GM18867 (cell line): ENCODE measurements around the gene LGALS14.
"Not testable (repeated sequence)": the region's sequence is repeated elsewhere in the genome, so short reads cannot be mapped to it uniquely, and the experiment has no call there.

Experiments used
- ATAC-seq: cut with Tn5 transposase; IDR thresholded peaks from one replicate; pipeline ENCODE4 v1.9.1; 2021; ENCODE audit warnings: mild to moderate bottlenecking, moderate library complexity; ENCODE audit not compliant: unreplicated experiment

LGALS14 gene

GRCh38 chr19:39704181-39705044, at the start of gene LGALS14:
TSS of gene LGALS14 (plus strand) at chr19:39704481. CDS start at chr19:39704529, 48 bp downstream.
- ATAC-seq = peak; percentile 45

- no peak for ATAC-seq
Measured at GRCh38 chr19:39655613-39656012, 48.7 kb upstream of the LGALS14 start, which contains the start of gene LGALS16. TSS of gene LGALS16 (plus strand) at chr19:39655913. CDS start at chr19:39655962, 49 bp downstream.

- ATAC-seq = no peak
Measured at GRCh38 chr19:39659791-39660190, 44.5 kb upstream of the LGALS14 start.

- ATAC-seq = no peak
Measured at GRCh38 chr19:39660661-39661060, 43.6 kb upstream of the LGALS14 start.

- ATAC-seq = no peak
Measured at GRCh38 chr19:39661565-39661964, 42.7 kb upstream of the LGALS14 start.

GRCh38 chr19:39669860-39670259, 34.4 kb upstream of the LGALS14 start:
- ATAC-seq = not testable (repeated sequence)

- ATAC-seq = no peak
Measured at GRCh38 chr19:39670998-39671397, 33.3 kb upstream of the LGALS14 start.

GRCh38 chr19:39671739-39672363, 32.4 kb upstream of the LGALS14 start:
- ATAC-seq = no peak

GRCh38 chr19:39672473-39672872, 31.8 kb upstream of the LGALS14 start:
- ATAC-seq = no peak

- not testable (repeated sequence) for ATAC-seq
Measured at GRCh38 chr19:39673862-39674261, 30.4 kb upstream of the LGALS14 start.

GRCh38 chr19:39676004-39676403, 28.3 kb upstream of the LGALS14 start:
- ATAC-seq = no peak

- no peak for ATAC-seq
Measured at GRCh38 chr19:39677961-39678889, 26.1 kb upstream of the LGALS14 start.

GRCh38 chr19:39679056-39679790, 25.1 kb upstream of the LGALS14 start:
- ATAC-seq = peak; percentile 69

- peak; percentile 29 for ATAC-seq
Measured at GRCh38 chr19:39679791-39680168, 24.5 kb upstream of the LGALS14 start.

- ATAC-seq = no peak
Measured at GRCh38 chr19:39680593-39680992, 23.7 kb upstream of the LGALS14 start.

- ATAC-seq = no peak
Measured at GRCh38 chr19:39681416-39681815, 22.9 kb upstream of the LGALS14 start.

- no peak for ATAC-seq
Measured at GRCh38 chr19:39684267-39684666, 20.0 kb upstream of the LGALS14 start.

- no peak for ATAC-seq
Measured at GRCh38 chr19:39686739-39687138, 17.5 kb upstream of the LGALS14 start.

GRCh38 chr19:39688637-39689036, 15.6 kb upstream of the LGALS14 start:
- ATAC-seq = not testable (repeated sequence)

GRCh38 chr19:39692166-39692565, 12.1 kb upstream of the LGALS14 start:
- ATAC-seq = no peak
